Uterus (tissue), 4 donors: ENCODE measurements around the gene SREK1IP1. TPM values are rescaled to one million over a fixed set of nuclear protein-coding genes. Genes with fewer than 3 reads are reported as not detected.

Experiments
- DNase-seq, 2 donors: peaks; one replicate each; pipeline ENCODE4 v3.0.0-alpha.2; 2019 to 2020
- H3K27ac ChIP-seq, 2 donors: fragments of 200-600 bp; sonication (generic); 1 replicate in 1 of 2; 2 replicates in 1 of 2; pipeline ENCODE4 v1.5.1; 2016 to 2018
- H3K27me3 ChIP-seq, 2 donors: fragments of 200-600 bp; sonication (generic); one replicate each; pipeline ENCODE4 v1.5.1; 2018 to 2019; ENCODE audit warnings: control low read depth in 1 of 2
- H3K36me3 ChIP-seq, 2 donors: fragments of 200-600 bp; sonication (generic); one replicate each; pipeline ENCODE4 v1.5.1; 2019; ENCODE audit warnings: control low read depth in 1 of 2
- H3K4me1 ChIP-seq, 2 donors: fragments of 200-600 bp; sonication (generic); one replicate each; pipeline ENCODE4 v1.5.1; 2018 to 2019; ENCODE audit warnings: control low read depth in 1 of 2
- H3K4me3 ChIP-seq, 2 donors: fragments of 200-600 bp; sonication (generic); 1 replicate in 1 of 2; 2 replicates in 1 of 2; pipeline ENCODE4 v1.5.1; 2018 to 2019; ENCODE audit warnings: mild to moderate bottlenecking in 1 of 2
- H3K9me3 ChIP-seq, 2 donors: fragments of 200-600 bp; sonication (generic); one replicate each; pipeline ENCODE4 v1.5.1; 2019; ENCODE audit warnings: control low read depth in 1 of 2
- POLR2A ChIP-seq, 2 donors: fragments of 450-650 bp; IDR thresholded peaks; one replicate each; pipeline ENCODE4 v1.6.1; 2016; ENCODE audit warnings: antibody characterized with exemption in 2 of 2, mild to moderate bottlenecking in 1 of 2, moderate library complexity in 1 of 2
- intact Hi-C: fragments of 100-400 bp; cut with DNase I; formaldehyde crosslinking; loops from one replicate; pipeline ENCODE4 v1.15.1; 2023; ENCODE audit warnings: low total_unique reads
- total RNA-seq, 4 donors: library from RNA; depleted of rRNA in 3 of 4; stranded (reverse); fragments of >200 nt in 3 of 4; gene quantifications; one replicate each; pipeline versions ENCODE4 v1.1.0 to v1.2.4, GENCODE V29; 2014 to 2023
- TF ChIP-seq, protein P1 (sequence below), 4 experiments: fragments of 200-600 bp in 2 of 4; fragments of 450-650 bp in 2 of 4; sonication (generic) in 2 of 4; IDR thresholded peaks; one replicate each; pipeline ENCODE4 v1.5.1; 2016 to 2019; ENCODE audit warnings: antibody characterized with exemption in 4 of 4, mild to moderate bottlenecking in 2 of 4, moderate library complexity in 1 of 4
- donor health status: DM: yes; HTN: yes; CAD: no.

SREK1IP1 gene
- total RNA-seq, 4 donors from 2014 or later, result 3.6 to 28.4 (median 18.0) TPM

DNA sequence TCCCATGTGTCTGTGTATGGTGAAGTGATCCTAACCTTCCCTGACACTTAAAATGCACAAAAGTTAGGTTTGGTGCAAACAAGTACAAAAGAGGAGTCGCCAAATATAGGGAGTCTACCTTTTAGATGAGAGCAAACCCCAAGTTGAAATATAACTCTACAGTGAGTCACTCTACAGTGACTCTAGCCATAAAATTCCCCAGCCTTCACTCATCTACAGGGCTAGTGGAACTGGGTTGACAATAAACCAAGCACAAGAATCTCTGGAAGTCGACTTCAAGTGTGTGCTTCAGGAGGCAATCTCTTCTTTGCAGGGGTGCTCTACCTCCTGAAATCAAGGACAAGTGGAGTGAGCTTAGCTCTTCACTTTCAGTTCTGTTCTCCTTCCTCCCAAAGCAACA is 74.9 kb downstream of the SREK1IP1 start:
- H3K36me3 ChIP-seq, result no peaks in the 10 kb centered on the region

GRCh38 chr5:64691291-64691690 is 77.2 kb downstream of the SREK1IP1 start:
- Histone ChIP-seq H3K4me1 (no peaks in the 10 kb centered on the region), H3K4me3 (no peak overlapping the region), H3K36me3 (no peaks in the 10 kb centered on the region), H3K9me3 (no peaks in the 10 kb centered on the region), H3K27me3 (no peaks in the 10 kb centered on the region), H3K27ac (no peak overlapping the region)
- DNase-seq, result no peak
- TF ChIP-seq, protein P1, sequence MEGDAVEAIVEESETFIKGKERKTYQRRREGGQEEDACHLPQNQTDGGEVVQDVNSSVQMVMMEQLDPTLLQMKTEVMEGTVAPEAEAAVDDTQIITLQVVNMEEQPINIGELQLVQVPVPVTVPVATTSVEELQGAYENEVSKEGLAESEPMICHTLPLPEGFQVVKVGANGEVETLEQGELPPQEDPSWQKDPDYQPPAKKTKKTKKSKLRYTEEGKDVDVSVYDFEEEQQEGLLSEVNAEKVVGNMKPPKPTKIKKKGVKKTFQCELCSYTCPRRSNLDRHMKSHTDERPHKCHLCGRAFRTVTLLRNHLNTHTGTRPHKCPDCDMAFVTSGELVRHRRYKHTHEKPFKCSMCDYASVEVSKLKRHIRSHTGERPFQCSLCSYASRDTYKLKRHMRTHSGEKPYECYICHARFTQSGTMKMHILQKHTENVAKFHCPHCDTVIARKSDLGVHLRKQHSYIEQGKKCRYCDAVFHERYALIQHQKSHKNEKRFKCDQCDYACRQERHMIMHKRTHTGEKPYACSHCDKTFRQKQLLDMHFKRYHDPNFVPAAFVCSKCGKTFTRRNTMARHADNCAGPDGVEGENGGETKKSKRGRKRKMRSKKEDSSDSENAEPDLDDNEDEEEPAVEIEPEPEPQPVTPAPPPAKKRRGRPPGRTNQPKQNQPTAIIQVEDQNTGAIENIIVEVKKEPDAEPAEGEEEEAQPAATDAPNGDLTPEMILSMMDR (IDR thresholded peaks at IDR 0.05), result no peak
- TF ChIP-seq POLR2A (IDR thresholded peaks at IDR 0.05), result no peak
- intact Hi-C loops, result no loop called here

More for the DNA sequence above, 74.9 kb downstream of the SREK1IP1 start:
- Histone ChIP-seq H3K4me3 (no peak overlapping the region), H3K4me1 (no peaks in the 10 kb centered on the region), H3K9me3 (no peaks in the 10 kb centered on the region), H3K27ac (no peak overlapping the region), H3K27me3 (no peaks in the 10 kb centered on the region)
- intact Hi-C loops, result no loop called here
- no peak for DNase-seq
- TF ChIP-seq, protein P1 (IDR thresholded peaks at IDR 0.05), result no peak
- TF ChIP-seq POLR2A (IDR thresholded peaks at IDR 0.05), result no peak

DNA sequence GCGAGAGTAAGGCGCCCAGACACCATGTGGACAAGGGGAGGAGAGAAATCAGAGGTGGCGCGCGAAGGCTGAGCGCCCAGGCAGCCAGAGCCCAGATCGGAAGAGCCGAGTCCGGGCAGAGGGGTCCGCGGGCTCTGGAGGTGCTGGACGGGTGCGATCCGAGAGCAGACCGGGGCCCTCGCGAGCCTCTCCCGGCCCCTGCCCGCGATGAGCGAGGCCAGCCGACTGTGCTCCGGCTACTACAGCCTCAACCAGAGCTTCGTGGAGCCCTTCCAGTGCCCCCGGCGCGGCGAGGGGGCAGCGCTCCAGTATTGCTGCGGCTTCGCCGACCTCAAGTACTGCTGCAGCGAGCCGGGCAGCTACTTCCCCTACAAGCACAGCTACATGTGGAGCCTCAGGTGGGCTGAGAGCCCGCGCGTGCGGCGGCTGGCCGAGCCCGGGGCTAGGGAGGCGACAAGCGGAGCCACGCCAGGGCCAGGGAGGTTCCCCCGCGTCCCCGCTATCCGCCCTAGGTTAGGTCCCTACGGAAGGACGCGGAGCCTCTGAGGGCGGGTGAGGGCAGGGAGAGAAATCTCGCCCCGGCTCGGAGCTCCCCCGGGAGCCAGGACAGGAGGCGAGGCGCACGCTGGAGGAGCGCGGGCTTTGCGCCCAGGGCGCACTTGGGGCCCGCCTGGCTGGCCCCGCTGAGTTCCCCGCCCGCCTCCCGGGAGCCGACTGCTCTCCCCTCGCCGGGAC is 77.9 kb downstream of the SREK1IP1 start, which contains the start of gene SHISAL2B:
SHISAL2B (plus strand) TSS at position 87 of the 735 bp plus-strand sequence; CDS start at position 208, 121 bp downstream.
- intact Hi-C loops, result no loop called here
- Histone ChIP-seq H3K27ac (no peak within 1 kb of the TSS), H3K4me3 (peak within 1 kb of the TSS in 1 of 2 donors; percentile 23), H3K4me1 (no peaks in the 10 kb centered on the region), H3K9me3 (no peaks in the 10 kb centered on the region), H3K36me3 (no peaks in the 10 kb centered on the region), H3K27me3 (no peaks in the 10 kb centered on the region)
- DNase-seq, result no peak
- no peak for TF ChIP-seq POLR2A (IDR thresholded peaks at IDR 0.05)
- TF ChIP-seq, protein P1 (IDR thresholded peaks at IDR 0.05), result no peak

- no peak for DNase-seq
- Histone ChIP-seq H3K9me3 (no peaks in the 10 kb centered on the region), H3K36me3 (no peaks in the 10 kb centered on the region), H3K27ac (no peak overlapping the region), H3K27me3 (no peaks in the 10 kb centered on the region), H3K4me1 (no peaks in the 10 kb centered on the region), H3K4me3 (peak overlapping the region in 1 of 2 donors; percentile 23)
- TF ChIP-seq, protein P1 (IDR thresholded peaks at IDR 0.05), result no peak
- no peak for TF ChIP-seq POLR2A (IDR thresholded peaks at IDR 0.05)
- intact Hi-C loops, result no loop called here
These were observed 78.4 kb downstream of the SREK1IP1 start for GRCh38 chr5:64690104-64690416.

GRCh38 chr5:64688965-64689364 is 79.5 kb downstream of the SREK1IP1 start:
- H3K4me3 ChIP-seq, result no peak overlapping the region
- intact Hi-C loops, result no loop called here
- no peaks in the 10 kb centered on the region for H3K9me3 ChIP-seq
- no peak overlapping the region for H3K27ac ChIP-seq
- no peaks in the 10 kb centered on the region for H3K36me3 ChIP-seq
- H3K27me3 ChIP-seq, result no peaks in the 10 kb centered on the region
- TF ChIP-seq, protein P1 (IDR thresholded peaks at IDR 0.05), result no peak
- TF ChIP-seq POLR2A (IDR thresholded peaks at IDR 0.05), result no peak
- H3K4me1 ChIP-seq, result no peaks in the 10 kb centered on the region
- DNase-seq, result no peak
